Breast epithelium (tissue), 3 donors: ENCODE data around the gene EPO.

ENCODE experiments used
- CTCF ChIP-seq, 3 donors: fragments of 450-650 bp; IDR thresholded peaks; one replicate each; pipeline ENCODE4 v1.5.1; 2016 to 2017; ENCODE audit warnings: antibody characterized with exemption in 3 of 3, mild to moderate bottlenecking in 3 of 3, moderate library complexity in 3 of 3
- POLR2A ChIP-seq: fragments of 450-650 bp; IDR thresholded peaks from one replicate; pipeline ENCODE4 v1.6.1; 2016; ENCODE audit warnings: antibody characterized with exemption, mild to moderate bottlenecking, moderate library complexity
- POLR2AphosphoS5 ChIP-seq, 3 donors: sonication (generic); formaldehyde crosslinking; IDR thresholded peaks; one replicate each; pipeline ENCODE4 v1.6.1; 2017; ENCODE audit warnings: antibody characterized with exemption in 3 of 3

GRCh38 chr7:100739934-100740333 is 19.7 kb downstream of the EPO start:
- no peak for TF ChIP-seq CTCF (IDR thresholded peaks at IDR 0.05)
- TF ChIP-seq POLR2AphosphoS5 (IDR thresholded peaks at IDR 0.05) = no peak
- no peak for TF ChIP-seq POLR2A
